Caki2 (cell line): ENCODE data around the gene CDC42EP3. TPM values are rescaled to one million over a fixed set of nuclear protein-coding genes. Genes with fewer than 3 reads are reported as not detected.

Experiments used
- DNase-seq: peaks from one replicate; pipeline ENCODE4 v3.0.0-alpha.2; 2015; ENCODE audit warnings: low read depth
- in situ Hi-C: cut with HindIII; loops from 2 replicates; pipeline ENCODE4 v1.10.0; 2016; ENCODE audit warnings: low sequenced_read_pairs, low pct_unique_long_range_greater_than_20kb, mixed read lengths
- total RNA-seq: library from RNA; depleted of rRNA; stranded (reverse); fragments of >200 nt; shearing (Covaris generic); gene quantifications from 2 replicates; pipeline ENCODE4 v1.2.3, GENCODE V29; 2014; ENCODE audit warnings: low replicate concordance

Gene CDC42EP3
- total RNA-seq, 1 experiment from 2014 or later = 41.0 TPM

DNA sequence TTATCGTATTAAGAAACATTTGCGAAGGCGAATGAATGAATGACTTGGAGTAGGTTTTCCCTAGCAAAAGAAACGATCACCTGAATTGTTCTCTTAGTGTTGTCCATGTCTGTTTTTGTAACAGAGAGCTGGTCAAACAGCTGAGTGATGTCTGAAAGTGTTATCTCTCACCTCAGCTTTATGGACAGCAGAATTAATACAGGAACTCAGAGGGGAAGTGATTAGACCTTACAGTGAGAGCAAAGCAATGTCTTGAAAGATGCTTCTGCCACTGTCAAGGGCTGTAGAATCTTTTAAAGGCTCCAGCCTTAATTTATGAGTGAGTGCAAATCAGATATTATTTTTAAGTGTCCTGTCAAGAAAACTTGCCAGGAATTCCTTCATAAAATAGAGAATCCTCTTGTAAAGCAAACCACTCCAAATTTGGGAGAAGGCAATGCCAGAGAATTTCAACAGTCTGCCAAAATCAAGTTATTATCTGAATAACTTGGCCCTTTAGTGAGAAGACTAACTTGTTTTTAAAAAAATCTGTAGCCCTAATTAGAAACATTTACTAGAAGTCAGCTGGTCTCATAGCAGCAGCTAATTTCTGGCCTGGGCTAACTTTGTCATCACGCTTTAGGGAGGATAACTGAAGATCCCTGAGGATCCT is 60.7 kb downstream of the CDC42EP3 start:
- in situ Hi-C loops = no loop called here
- no peak for DNase-seq

GRCh38 chr2:37609782-37610181 is 61.7 kb downstream of the CDC42EP3 start:
- in situ Hi-C loops = no loop called here
- DNase-seq = no peak

GRCh38 chr2:37604716-37605115 is 66.7 kb downstream of the CDC42EP3 start:
- in situ Hi-C loops = no loop called here
- no peak for DNase-seq

DNA sequence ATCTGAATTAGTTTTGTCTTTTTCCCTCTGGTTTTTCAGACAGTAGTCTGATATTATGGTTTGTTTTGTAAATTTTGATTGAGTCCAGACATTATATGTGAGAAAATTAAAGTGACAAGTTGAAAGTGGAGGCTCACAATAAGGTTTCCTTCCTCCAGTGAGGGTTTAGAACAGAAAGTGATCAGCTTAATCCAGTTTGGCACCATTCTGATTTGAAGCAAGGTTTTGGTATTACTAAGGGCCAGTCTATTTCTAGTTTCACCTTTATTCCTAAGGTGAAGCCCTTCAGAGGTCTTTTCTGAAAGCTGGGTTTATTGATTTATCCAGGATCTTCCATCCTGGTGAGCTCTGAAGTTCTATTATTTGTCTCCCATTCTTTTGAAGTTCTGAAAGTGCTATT is 68.7 kb downstream of the CDC42EP3 start:
- in situ Hi-C loops = no loop called here
- no peak for DNase-seq

- DNase-seq = no peak
- in situ Hi-C loops = no loop called here
These were observed 69.4 kb downstream of the CDC42EP3 start for GRCh38 chr2:37602040-37602439.

GRCh38 chr2:37601569-37601968 is 69.9 kb downstream of the CDC42EP3 start:
- in situ Hi-C loops = no loop called here
- DNase-seq = no peak

GRCh38 chr2:37600735-37601134 is 70.7 kb downstream of the CDC42EP3 start:
- no peak for DNase-seq
- in situ Hi-C loops = no loop called here

- in situ Hi-C loops = no loop called here
- DNase-seq = no peak
These were observed 71.5 kb downstream of the CDC42EP3 start for GRCh38 chr2:37599688-37600525.

DNA sequence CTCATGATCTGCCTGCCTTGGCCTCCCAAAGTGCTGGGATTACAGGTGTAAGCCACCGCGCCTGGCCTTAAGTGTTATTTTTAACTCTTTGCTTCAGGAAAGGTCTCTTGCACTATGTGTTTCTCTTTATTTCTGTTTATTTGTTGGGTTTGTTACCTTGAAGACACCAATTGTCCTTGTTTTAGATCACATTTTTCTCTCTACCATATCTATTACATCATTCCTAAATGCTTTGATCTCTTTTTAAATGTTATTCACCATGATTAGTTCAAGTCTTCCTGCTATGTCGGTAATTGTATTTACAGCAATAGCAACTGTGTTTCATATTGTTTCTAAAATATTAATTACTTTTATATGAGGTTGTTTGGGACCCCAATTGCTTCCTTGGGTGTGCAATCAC is 77.7 kb downstream of the CDC42EP3 start:
- in situ Hi-C loops = no loop called here

GRCh38 chr2:37593024-37593423 is 78.4 kb downstream of the CDC42EP3 start:
- no peak for DNase-seq
- in situ Hi-C loops = no loop called here

More for the DNA sequence above, 77.7 kb downstream of the CDC42EP3 start:
- DNase-seq = no peak
